ENCODE results near the gene AMN.
"Not testable (repeated sequence)": the region's sequence is repeated elsewhere in the genome, so short reads cannot be mapped to it uniquely, and the experiment has no call there.

Gene AMN

GRCh38 chr14:102911991-102912761 lies 10.3 kb upstream of the AMN start:
- DNase-seq (ENCODE audit: low read depth in 2 of 2) = no peak

- no peak for DNase-seq (ENCODE audit: low read depth in 2 of 2)
These were observed 8.9 kb upstream of the AMN start for GRCh38 chr14:102913341-102914211.

- no peak for DNase-seq (ENCODE audit: low read depth in 2 of 2)
These were observed 7.8 kb upstream of the AMN start for GRCh38 chr14:102914474-102915291.

GRCh38 chr14:102915292-102916110 lies 7.0 kb upstream of the AMN start:
- no peak for DNase-seq (ENCODE audit: low read depth in 2 of 2)

GRCh38 chr14:102916347-102917055 lies 6.0 kb upstream of the AMN start:
- no peak for DNase-seq (ENCODE audit: low read depth in 2 of 2)

- no peak for DNase-seq (ENCODE audit: low read depth in 2 of 2)
These were observed 5.4 kb upstream of the AMN start for GRCh38 chr14:102917056-102917385.

- DNase-seq (ENCODE audit: low read depth in 2 of 2) = peak; percentile 33 to 61
These were observed 4.8 kb upstream of the AMN start for GRCh38 chr14:102917469-102918211.

- no peak for DNase-seq (ENCODE audit: low read depth in 2 of 2)
These were observed 4.0 kb upstream of the AMN start for GRCh38 chr14:102918438-102918837.

GRCh38 chr14:102920273-102920997 lies 2.0 kb upstream of the AMN start:
- DNase-seq (ENCODE audit: low read depth in 2 of 2) = no peak

- DNase-seq (ENCODE audit: low read depth in 2 of 2) = no peak
These were observed 1.5 kb upstream of the AMN start for GRCh38 chr14:102920998-102921304.

- no peak for DNase-seq (ENCODE audit: low read depth in 2 of 2)
These were observed 900 bp downstream of the AMN start for GRCh38 chr14:102923201-102923924.

GRCh38 chr14:102923925-102924486 lies 1.5 kb downstream of the AMN start:
- no peak for DNase-seq (ENCODE audit: low read depth in 2 of 2)

- no peak for DNase-seq (ENCODE audit: low read depth in 2 of 2)
These were observed 2.4 kb downstream of the AMN start for GRCh38 chr14:102924632-102925588.

- no peak for DNase-seq (ENCODE audit: low read depth in 2 of 2)
These were observed 3.2 kb downstream of the AMN start for GRCh38 chr14:102925646-102926045.

GRCh38 chr14:102926104-102926503 lies 3.6 kb downstream of the AMN start:
- DNase-seq (ENCODE audit: low read depth in 2 of 2) = no peak

- not testable (repeated sequence) for DNase-seq (ENCODE audit: low read depth in 2 of 2)
These were observed 4.4 kb downstream of the AMN start for GRCh38 chr14:102926840-102927239.

- DNase-seq (ENCODE audit: low read depth in 2 of 2) = no peak
These were observed 4.9 kb downstream of the AMN start for GRCh38 chr14:102927346-102927877.
